H1 (cell line): ENCODE data around the gene CDK13. TPM values are rescaled to one million over a fixed set of nuclear protein-coding genes. Genes with fewer than 3 reads are reported as not detected.

ENCODE experiments used
- CTCF ChIA-PET: fragments of 300-600 bp; sonication (Branson Sonifier 250); formaldehyde crosslinking; loops from one replicate; lab custom pipeline; 2021; ENCODE audit not compliant: partially characterized antibody; lab: Charles Lee
- POLR2A ChIA-PET: fragments of 300-600 bp; sonication (Branson Sonifier 250); formaldehyde crosslinking; loops from one replicate; lab custom pipeline; 2021; ENCODE audit warnings: inconsistent platforms; ENCODE audit not compliant: partially characterized antibody; lab: Charles Lee
- DNase-seq, 2 experiments: peaks; one replicate each; pipeline versions ENCODE4 v3.0.0 to v3.0.0-alpha.2; 2010 to 2022; ENCODE audit warnings: low spot score in 2 of 2, low read depth in 1 of 2, mixed read lengths in 1 of 2
- FAIRE-seq: peaks from 2 replicates; lab custom pipeline; 2011; peaks lifted over from hg19 to GRCh38; lab: Jason Lieb, UNC
- H2AFZ ChIP-seq: 2 replicates; pipeline ENCODE4 v1.8.1; 2012; ENCODE audit warnings: low read length, inconsistent platforms
- H2AK5ac ChIP-seq: 2 replicates; pipeline ENCODE4 v1.6.1; 2013; ENCODE audit warnings: low read depth, low read length
- H2BK120ac ChIP-seq: replicated peaks from 2 replicates; pipeline ENCODE3; 2013; ENCODE audit warnings: low read depth, low read length, inconsistent platforms
- H2BK12ac ChIP-seq: 2 replicates; pipeline ENCODE4 v1.6.1; 2013; ENCODE audit warnings: low read depth, low read length
- H2BK15ac ChIP-seq: 2 replicates; pipeline ENCODE4 v1.6.1; 2013; ENCODE audit warnings: low read length
- H2BK20ac ChIP-seq: 2 replicates; pipeline ENCODE4 v1.6.1; 2013; ENCODE audit warnings: low read length
- H2BK5ac ChIP-seq: 2 replicates; pipeline ENCODE4 v1.6.1; 2013; ENCODE audit warnings: low read depth, low read length
- H3K14ac ChIP-seq: 2 replicates; pipeline ENCODE4 v1.6.1; 2013; ENCODE audit warnings: inconsistent platforms; ENCODE audit not compliant: insufficient read length
- H3K18ac ChIP-seq: 2 replicates; pipeline ENCODE4 v1.6.1; 2013; ENCODE audit warnings: low read length; ENCODE audit errors: extremely low read depth
- H3K23ac ChIP-seq: 2 replicates; pipeline ENCODE4 v1.6.1; 2013; ENCODE audit warnings: inconsistent platforms; ENCODE audit not compliant: insufficient read length
- H3K23me2 ChIP-seq: 2 replicates; pipeline ENCODE4 v1.6.1; 2013; ENCODE audit warnings: low read depth, low read length
- H3K27ac ChIP-seq: 2 replicates; pipeline ENCODE4 v1.6.1; 2011; ENCODE audit warnings: low read depth, low read length, inconsistent platforms
- H3K27me3 ChIP-seq, 4 experiments: replicated peaks in 1 of 4; 1 replicate in 1 of 4; 2 replicates in 3 of 4; pipeline versions ENCODE4 v1.6.1 to v1.8.1; 2011 to 2013; ENCODE audit warnings: low read length in 3 of 4, mild to moderate bottlenecking in 3 of 4, inconsistent platforms in 2 of 4, mixed read lengths in 2 of 4, moderate library complexity in 1 of 4; ENCODE audit not compliant: control insufficient read depth in 3 of 4, insufficient read depth in 3 of 4; ENCODE audit errors: extremely low read depth in 1 of 4
- H3K36me3 ChIP-seq, 4 experiments: 2 replicates each; pipeline versions ENCODE4 v1.6.1 to v1.8.1; 2011 to 2013; ENCODE audit warnings: mild to moderate bottlenecking in 4 of 4, low read length in 3 of 4, moderate library complexity in 2 of 4, control low read depth in 1 of 4, inconsistent platforms in 1 of 4; ENCODE audit not compliant: insufficient read depth in 4 of 4, control insufficient read depth in 2 of 4
- H3K4ac ChIP-seq: replicated peaks from 2 replicates; pipeline ENCODE3; 2013; ENCODE audit warnings: low read length, low read depth, mixed read lengths, inconsistent platforms; ENCODE audit not compliant: insufficient read length
- H3K4me1 ChIP-seq, 4 experiments: replicated peaks in 1 of 4; 1 replicate in 1 of 4; 2 replicates in 3 of 4; pipeline versions ENCODE4 v1.6.1 to v1.8.1; 2011 to 2013; ENCODE audit warnings: low read length in 3 of 4, inconsistent platforms in 2 of 4, mixed read lengths in 1 of 4; ENCODE audit not compliant: insufficient read depth in 4 of 4, control insufficient read depth in 3 of 4
- H3K4me2 ChIP-seq, 2 experiments: 2 replicates each; pipeline versions ENCODE4 v1.6.1 to v1.8.1; 2011 to 2013; ENCODE audit warnings: low read depth in 2 of 2, low read length in 2 of 2, control low read depth in 1 of 2, inconsistent platforms in 1 of 2, mild to moderate bottlenecking in 1 of 2; ENCODE audit not compliant: insufficient read depth in 1 of 2
- H3K4me3 ChIP-seq, 4 experiments: fragments of 200-600, 300-600 bp in 1 of 4; sonication (generic), shearing (Covaris generic), sonication (Bioruptor Twin) in 1 of 4; 2 replicates each; pipeline versions ENCODE4 v1.5.1 to v1.8.1; 2011 to 2016; ENCODE audit warnings: low read length in 4 of 4, low read depth in 3 of 4, control low read depth in 2 of 4, inconsistent platforms in 2 of 4, mild to moderate bottlenecking in 2 of 4, mixed read lengths in 1 of 4, moderate library complexity in 1 of 4; ENCODE audit not compliant: insufficient read depth in 2 of 4; ENCODE audit errors: extremely low read depth in 1 of 4
- H3K56ac ChIP-seq: replicated peaks from 2 replicates; pipeline ENCODE3; 2013; ENCODE audit warnings: low read depth, mild to moderate bottlenecking, mixed read lengths, low read length, inconsistent platforms; ENCODE audit not compliant: insufficient read length
- H3K79me1 ChIP-seq: 2 replicates; pipeline ENCODE4 v1.6.1; 2013; ENCODE audit warnings: low read depth, low read length, control low read depth
- H3K79me2 ChIP-seq, 2 experiments: 2 replicates each; pipeline versions ENCODE4 v1.6.1 to v1.8.1; 2012 to 2013; ENCODE audit warnings: low read length in 2 of 2, mild to moderate bottlenecking in 2 of 2, inconsistent platforms in 1 of 2; ENCODE audit not compliant: insufficient read depth in 2 of 2, control insufficient read depth in 1 of 2
- H3K9ac ChIP-seq, 4 experiments: replicated peaks in 1 of 4; 1 replicate in 1 of 4; 2 replicates in 3 of 4; pipeline versions ENCODE4 v1.6.1 to v1.8.1; 2011 to 2013; ENCODE audit warnings: low read depth in 3 of 4, low read length in 3 of 4, control low read depth in 2 of 4, mild to moderate bottlenecking in 2 of 4, moderate library complexity in 2 of 4, inconsistent platforms in 1 of 4; ENCODE audit errors: extremely low read depth in 1 of 4
- H3K9me3 ChIP-seq, 2 experiments: 2 replicates each; pipeline versions ENCODE4 v1.6.1 to v1.8.1; 2012 to 2013; ENCODE audit warnings: mild to moderate bottlenecking in 2 of 2, moderate library complexity in 2 of 2, control low read depth in 1 of 2, inconsistent platforms in 1 of 2, low read depth in 1 of 2, low read length in 1 of 2, mixed read lengths in 1 of 2; ENCODE audit not compliant: insufficient read depth in 2 of 2
- H4K20me1 ChIP-seq, 2 experiments: replicated peaks in 1 of 2; 2 replicates each; pipeline versions ENCODE3 to v1.8.1; 2011 to 2013; ENCODE audit warnings: inconsistent platforms in 2 of 2, low read length in 2 of 2, mild to moderate bottlenecking in 1 of 2; ENCODE audit not compliant: insufficient read depth in 2 of 2, control insufficient read depth in 1 of 2
- H4K5ac ChIP-seq: 2 replicates; pipeline ENCODE4 v1.6.1; 2013; ENCODE audit warnings: low read length, low read depth, mixed read lengths, inconsistent platforms; ENCODE audit not compliant: insufficient read length
- H4K8ac ChIP-seq: 2 replicates; pipeline ENCODE4 v1.8.0; 2013; ENCODE audit warnings: mild to moderate bottlenecking, moderate library complexity, low read length, inconsistent platforms; ENCODE audit not compliant: insufficient read depth; ENCODE audit errors: extremely low read depth
- H4K91ac ChIP-seq: replicated peaks from 2 replicates; pipeline ENCODE3; 2013; ENCODE audit warnings: low read length, mixed read lengths, inconsistent platforms; ENCODE audit not compliant: insufficient read length
- CBX8 ChIP-seq: fragments of 300-800, 300-1000 bp; sonication (generic); IDR thresholded peaks from 2 replicates; pipeline ENCODE4 v1.7.1; 2016; ENCODE audit warnings: low read depth, low read length, borderline replicate concordance
- KDM5A ChIP-seq: fragments of 200-600 bp; IDR thresholded peaks from 2 replicates; pipeline ENCODE4 v1.7.1; 2012; ENCODE audit warnings: mild to moderate bottlenecking, low read length, inconsistent platforms, mixed read lengths
- POU5F1 ChIP-seq: IDR thresholded peaks from 2 replicates; pipeline ENCODE4 v1.6.1; 2011; ENCODE audit warnings: low read depth, mild to moderate bottlenecking, low read length, moderate library complexity
- RBBP5 ChIP-seq: IDR thresholded peaks from 2 replicates; pipeline ENCODE4 v1.7.1; 2012; ENCODE audit warnings: low read depth, mild to moderate bottlenecking, inconsistent platforms, low read length, moderate library complexity, borderline replicate concordance
- SAP30 ChIP-seq: fragments of 300-600 bp; sonication (generic); IDR thresholded peaks from 2 replicates; pipeline ENCODE4 v1.7.1; 2012; ENCODE audit warnings: low read length, moderate library complexity, mild to moderate bottlenecking, inconsistent platforms; ENCODE audit not compliant: insufficient read depth, insufficient replicate concordance
- SP1 ChIP-seq: IDR thresholded peaks from 2 replicates; pipeline ENCODE4 v1.6.1; 2011; ENCODE audit warnings: low read depth, low read length
- TAF1 ChIP-seq: IDR thresholded peaks from 2 replicates; pipeline ENCODE4 v1.6.1; 2011; ENCODE audit warnings: mild to moderate bottlenecking, low read depth, low read length
- WGBS, 2 experiments: shearing (Covaris generic) in 1 of 2; methylation state at CpG; one replicate each; pipeline versions ENCODE4 v1.1.6 to v1.1.7; 2013 to 2015; ENCODE audit warnings: low lambda C conversion rate in 2 of 2, mixed read lengths in 2 of 2, inconsistent platforms in 1 of 2, low coverage in 1 of 2, missing lambda C conversion rate in 1 of 2; ENCODE audit not compliant: insufficient replicate concordance in 2 of 2, insufficient coverage in 1 of 2, insufficient read length in 1 of 2; ENCODE audit errors: extremely low coverage in 1 of 2, missing lambda C conversion rate in 1 of 2; 5-methylcytosine and 5-hydroxymethylcytosine counted together
- polyA plus RNA-seq, 7 experiments: library from polyadenylated mRNA; depleted of rRNA in 3 of 7; stranded (reverse) in 5 of 7; unstranded in 2 of 7; fragments of >200 nt in 5 of 7; fragments of 200-250 nt in 2 of 7; gene quantifications; 1 replicate in 5 of 7; 2 replicates in 1 of 7; 4 replicates in 1 of 7; pipeline versions ENCODE4 v1.2.1 to v1.2.3, GENCODE V29; 2011 to 2013; ENCODE audit warnings: missing spikeins in 2 of 7, mixed read lengths in 2 of 7
- total RNA-seq: library from RNA; stranded (reverse); fragmentation: NEBNext Ultra II Directional; extraction: Animal tissue kit (Norgen Biotek cat#: 25700); gene quantifications from 2 replicates; pipeline ENCODE4 v1.2.1, GENCODE V29; 2021
- TF ChIP-seq, protein P1 (sequence below): IDR thresholded peaks from 2 replicates; pipeline ENCODE4 v1.6.1; 2012; ENCODE audit warnings: low read length, inconsistent platforms
- TF ChIP-seq, protein P2 (sequence below): IDR thresholded peaks from 2 replicates; pipeline ENCODE4 v1.6.1; 2012; ENCODE audit warnings: inconsistent platforms
- TF ChIP-seq, protein P3 (sequence below): IDR thresholded peaks from 2 replicates; pipeline ENCODE4 v1.6.1; 2012; ENCODE audit warnings: inconsistent platforms

Gene CDK13
- total and polyA plus RNA-seq, 2 of the 8 experiments (the other 6 are each of a cell fraction or from before 2014, with no cell fraction given) = 22.6 to 49.5 TPM

DNA sequence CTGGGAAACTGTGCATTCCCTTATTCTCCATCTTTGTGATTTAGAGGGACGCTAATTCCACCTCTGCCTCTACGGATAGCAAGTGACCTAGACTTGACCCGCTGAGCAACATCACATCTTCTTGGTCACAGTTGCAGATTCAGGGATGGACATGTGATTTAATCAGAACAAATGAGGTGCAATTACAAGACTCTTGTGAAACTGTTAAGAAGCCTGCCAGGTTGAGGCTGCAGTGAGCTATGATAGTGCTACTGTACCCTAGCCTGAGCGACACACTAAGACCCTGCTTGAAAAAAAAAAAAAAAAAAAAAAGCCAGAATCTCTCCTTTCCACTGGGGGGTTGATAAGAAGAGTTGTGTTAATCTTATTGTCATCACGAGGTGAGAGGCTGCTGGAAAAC lies 170.0 kb downstream of the CDK13 start:
- 82% methylated on average over 5 of the region's 5 CpGs; no CpG with 5 or more reads in 1 of the 2 experiments for WGBS, 2 experiments
- no peak overlapping the region for H2BK120ac ChIP-seq
- H3K79me1 ChIP-seq = no peaks in the 10 kb centered on the region
- H3K56ac ChIP-seq = no peak overlapping the region
- no peak overlapping the region for H2BK20ac ChIP-seq
- H3K18ac ChIP-seq = no peak overlapping the region
- H3K9me3 ChIP-seq = no peaks in the 10 kb centered on the region
- DNase-seq (no peak), FAIRE-seq (no peak)
- peaks cover 0 to 2% of the 10 kb centered on the region in 2 experiments for H4K20me1 ChIP-seq
- no peak overlapping the region for H2AFZ ChIP-seq
- ChIA-PET CTCF (interaction anchor here (0.5 kb wide), 1 partner anchor 128 kb away, joined by 3 read pairs; no protein-coding TSS in a partner anchor), POLR2A (no interaction called here)
- H3K23me2 ChIP-seq = no peaks in the 10 kb centered on the region
- H3K27me3 ChIP-seq = no peaks in the 10 kb centered on the region
- H3K4me2 ChIP-seq = no peak overlapping the region
- no peak overlapping the region for H3K9ac ChIP-seq
- H3K23ac ChIP-seq = no peak overlapping the region
- H4K91ac ChIP-seq = no peak overlapping the region
- H3K14ac ChIP-seq = no peak overlapping the region
- no peak overlapping the region for H2BK15ac ChIP-seq
- no peak overlapping the region for H3K4ac ChIP-seq
- no peak overlapping the region for H4K8ac ChIP-seq
- H2BK5ac ChIP-seq = no peak overlapping the region
- H2BK12ac ChIP-seq = no peak overlapping the region
- no peaks in the 10 kb centered on the region for H3K4me1 ChIP-seq
- H2AK5ac ChIP-seq = no peak overlapping the region
- no peaks in the 10 kb centered on the region for H3K79me2 ChIP-seq
- H3K4me3 ChIP-seq = no peak overlapping the region
- H4K5ac ChIP-seq = no peak overlapping the region
- H3K36me3 ChIP-seq = no peaks in the 10 kb centered on the region
- no peak overlapping the region for H3K27ac ChIP-seq
- TF ChIP-seq, protein P1, sequence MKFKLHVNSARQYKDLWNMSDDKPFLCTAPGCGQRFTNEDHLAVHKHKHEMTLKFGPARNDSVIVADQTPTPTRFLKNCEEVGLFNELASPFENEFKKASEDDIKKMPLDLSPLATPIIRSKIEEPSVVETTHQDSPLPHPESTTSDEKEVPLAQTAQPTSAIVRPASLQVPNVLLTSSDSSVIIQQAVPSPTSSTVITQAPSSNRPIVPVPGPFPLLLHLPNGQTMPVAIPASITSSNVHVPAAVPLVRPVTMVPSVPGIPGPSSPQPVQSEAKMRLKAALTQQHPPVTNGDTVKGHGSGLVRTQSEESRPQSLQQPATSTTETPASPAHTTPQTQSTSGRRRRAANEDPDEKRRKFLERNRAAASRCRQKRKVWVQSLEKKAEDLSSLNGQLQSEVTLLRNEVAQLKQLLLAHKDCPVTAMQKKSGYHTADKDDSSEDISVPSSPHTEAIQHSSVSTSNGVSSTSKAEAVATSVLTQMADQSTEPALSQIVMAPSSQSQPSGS = no peak
- TF ChIP-seq, protein P2, sequence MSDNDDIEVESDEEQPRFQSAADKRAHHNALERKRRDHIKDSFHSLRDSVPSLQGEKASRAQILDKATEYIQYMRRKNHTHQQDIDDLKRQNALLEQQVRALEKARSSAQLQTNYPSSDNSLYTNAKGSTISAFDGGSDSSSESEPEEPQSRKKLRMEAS = no peak
- TF ChIP-seq SP1 (no peak), SAP30 (no peak), RBBP5 (no peak), CBX8 (no peak), TAF1 (no peak), POU5F1 (no peak), KDM5A (no peak)
- TF ChIP-seq, protein P3, sequence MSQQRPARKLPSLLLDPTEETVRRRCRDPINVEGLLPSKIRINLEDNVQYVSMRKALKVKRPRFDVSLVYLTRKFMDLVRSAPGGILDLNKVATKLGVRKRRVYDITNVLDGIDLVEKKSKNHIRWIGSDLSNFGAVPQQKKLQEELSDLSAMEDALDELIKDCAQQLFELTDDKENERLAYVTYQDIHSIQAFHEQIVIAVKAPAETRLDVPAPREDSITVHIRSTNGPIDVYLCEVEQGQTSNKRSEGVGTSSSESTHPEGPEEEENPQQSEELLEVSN = no peak
